ENCODE results near the gene OR2G2. TPM values are rescaled to one million over a fixed set of nuclear protein-coding genes. Genes with fewer than 3 reads are reported as not detected.

OR2G2 gene
- total and polyA plus RNA-seq, 2 experiments from 2014 or later: not detected

DNA sequence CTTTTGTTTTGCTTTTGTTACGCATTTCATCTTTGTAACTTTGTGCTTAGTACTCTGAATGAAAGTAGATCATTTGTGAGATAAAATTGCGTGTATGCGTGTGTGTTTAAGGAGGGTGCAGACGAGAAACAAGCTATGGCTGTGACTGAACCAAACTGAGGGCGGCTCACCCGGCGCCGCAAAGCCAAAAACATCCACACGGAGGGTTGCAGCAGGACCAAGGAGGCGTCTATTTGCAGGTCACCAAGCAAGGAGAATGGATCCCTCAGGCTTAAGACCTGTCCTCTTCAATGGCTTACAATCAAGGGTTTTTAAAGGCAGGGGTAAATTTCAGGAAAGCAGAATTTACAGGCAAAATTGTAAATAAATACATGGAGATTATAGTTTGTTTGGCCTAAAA lies 26.4 kb upstream of the OR2G2 start:
- no peaks in the 10 kb centered on the region for H3K79me2 ChIP-seq
- no peak for DNase-seq (ENCODE audit: low spot score)
- no peaks in the 10 kb centered on the region for H3K9me3 ChIP-seq (ENCODE audit: low read depth)
- no peak overlapping the region for H3K4me3 ChIP-seq
- no peaks in the 10 kb centered on the region for H3K9me2 ChIP-seq (replicated peaks; ENCODE audit: insufficient read depth)
- TF ChIP-seq EZH2 (IDR thresholded peaks at IDR 0.05; ENCODE audit: borderline replicate concordance) (no peak), CTCF (IDR thresholded peaks at IDR 0.05; ENCODE audit: poor library complexity) (no peak), EZH2phosphoT487 (IDR thresholded peaks at IDR 0.05; ENCODE audit: low read depth, severe bottlenecking, unreplicated experiment) (no peak)
- no peaks in the 10 kb centered on the region for H3K4me1 ChIP-seq (ENCODE audit: insufficient read depth)
- no peaks in the 10 kb centered on the region for H3K36me3 ChIP-seq (replicated peaks; ENCODE audit: insufficient read depth, low read depth)
- no peak overlapping the region for H2AFZ ChIP-seq
- no peak overlapping the region for H3K4me2 ChIP-seq
- no peaks in the 10 kb centered on the region for H3K27me3 ChIP-seq
- WGBS (ENCODE audit: low lambda C conversion rate, missing lambda C conversion rate): 71% methylated on average over 10 of the region's 10 CpGs
- no peaks in the 10 kb centered on the region for H4K20me1 ChIP-seq (ENCODE audit: insufficient read depth, poor library complexity, severe bottlenecking)
- no peak overlapping the region for H3K27ac ChIP-seq

DNA sequence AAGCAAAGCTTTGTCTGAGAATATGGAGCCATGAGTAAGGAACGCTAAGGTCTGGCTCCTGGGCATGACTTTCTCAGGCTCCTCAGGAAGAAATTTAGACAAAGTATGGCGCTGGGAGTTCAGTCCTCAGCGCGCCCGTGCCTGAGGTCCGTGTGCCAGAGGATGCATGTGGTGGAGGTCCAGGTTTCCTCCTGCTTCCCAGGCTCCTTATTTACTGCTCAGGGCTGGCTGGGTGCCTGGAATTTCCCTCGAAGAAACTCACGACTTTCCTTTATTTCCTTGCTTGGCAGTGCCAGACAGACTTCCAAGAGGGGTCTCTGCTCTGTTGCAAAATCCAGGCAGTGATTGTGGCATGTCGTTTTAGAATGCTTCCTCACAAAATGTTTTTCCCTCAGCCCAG lies 26.0 kb upstream of the OR2G2 start:
- H3K4me2 ChIP-seq: no peak overlapping the region
- no peak for TF ChIP-seq EZH2 (IDR thresholded peaks at IDR 0.05; ENCODE audit: borderline replicate concordance)
- no peak for TF ChIP-seq CTCF (IDR thresholded peaks at IDR 0.05; ENCODE audit: poor library complexity)
- TF ChIP-seq EZH2phosphoT487 (IDR thresholded peaks at IDR 0.05; ENCODE audit: low read depth, severe bottlenecking, unreplicated experiment): no peak
- H4K20me1 ChIP-seq (ENCODE audit: insufficient read depth, poor library complexity, severe bottlenecking): no peaks in the 10 kb centered on the region
- H2AFZ ChIP-seq: no peak overlapping the region
- H3K9me2 ChIP-seq (replicated peaks; ENCODE audit: insufficient read depth): no peaks in the 10 kb centered on the region
- H3K27ac ChIP-seq: no peak overlapping the region
- no peaks in the 10 kb centered on the region for H3K9me3 ChIP-seq (ENCODE audit: low read depth)
- no peaks in the 10 kb centered on the region for H3K4me1 ChIP-seq (ENCODE audit: insufficient read depth)
- H3K36me3 ChIP-seq (replicated peaks; ENCODE audit: insufficient read depth, low read depth): no peaks in the 10 kb centered on the region
- H3K4me3 ChIP-seq: no peak overlapping the region
- DNase-seq (ENCODE audit: low spot score): no peak
- WGBS (ENCODE audit: low lambda C conversion rate, missing lambda C conversion rate): 88% methylated on average over 9 of the region's 9 CpGs
- no peaks in the 10 kb centered on the region for H3K27me3 ChIP-seq
- no peaks in the 10 kb centered on the region for H3K79me2 ChIP-seq

DNA sequence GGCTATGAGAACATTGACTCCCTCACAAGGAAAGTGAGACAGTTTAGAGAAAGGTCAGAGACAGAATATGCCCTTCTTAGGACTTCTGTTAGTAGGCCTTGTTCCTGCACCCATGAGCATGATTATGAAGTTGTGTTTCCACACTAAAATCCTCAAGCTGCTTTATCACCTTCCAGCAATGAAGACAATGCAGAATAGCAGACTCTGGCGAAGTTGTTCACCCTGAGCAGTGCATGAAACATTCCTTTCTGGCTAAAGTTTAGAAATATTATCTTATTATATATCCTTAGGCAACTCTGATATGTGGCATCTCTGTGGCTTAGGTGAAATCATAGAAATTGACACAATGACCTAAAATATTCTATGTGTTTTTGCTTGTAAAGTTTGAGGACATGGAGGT lies 13.9 kb upstream of the OR2G2 start:
- Histone ChIP-seq H4K20me1 (ENCODE audit: insufficient read depth, poor library complexity, severe bottlenecking) (no peaks in the 10 kb centered on the region), H3K4me1 (ENCODE audit: insufficient read depth) (no peaks in the 10 kb centered on the region), H3K27ac (no peak overlapping the region), H3K4me3 (no peak overlapping the region), H2AFZ (no peak overlapping the region), H3K4me2 (no peak overlapping the region), H3K79me2 (no peaks in the 10 kb centered on the region), H3K27me3 (no peaks in the 10 kb centered on the region), H3K36me3 (replicated peaks; ENCODE audit: insufficient read depth, low read depth) (no peaks in the 10 kb centered on the region), H3K9me3 (ENCODE audit: low read depth) (no peaks in the 10 kb centered on the region), H3K9me2 (replicated peaks; ENCODE audit: insufficient read depth) (no peaks in the 10 kb centered on the region)
- WGBS (ENCODE audit: low lambda C conversion rate, missing lambda C conversion rate): 63% methylated on average over 1 of the region's 1 CpG
- no peak for TF ChIP-seq EZH2 (IDR thresholded peaks at IDR 0.05; ENCODE audit: borderline replicate concordance)
- no peak for TF ChIP-seq CTCF (IDR thresholded peaks at IDR 0.05; ENCODE audit: poor library complexity)
- TF ChIP-seq EZH2phosphoT487 (IDR thresholded peaks at IDR 0.05; ENCODE audit: low read depth, severe bottlenecking, unreplicated experiment): no peak
- no peak for DNase-seq (ENCODE audit: low spot score)

DNA sequence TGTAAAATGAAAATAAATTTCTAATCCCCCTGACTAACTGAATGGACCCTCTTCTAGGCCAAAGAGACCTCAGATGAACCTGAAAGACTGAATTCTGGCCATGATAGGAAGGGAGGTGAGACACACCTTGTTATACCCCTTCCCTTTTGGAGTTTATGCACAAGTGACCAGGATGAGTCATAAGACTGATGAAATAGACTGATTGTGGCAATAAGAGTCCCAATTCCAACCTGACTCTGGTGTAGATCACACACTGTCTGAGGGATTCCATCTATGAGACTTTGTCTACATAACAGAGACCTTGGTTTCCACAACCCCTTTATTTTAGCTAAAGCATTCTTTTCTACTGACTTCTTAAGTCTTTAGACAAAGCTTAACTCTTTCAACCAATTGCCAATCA lies 13.5 kb upstream of the OR2G2 start:
- TF ChIP-seq CTCF (IDR thresholded peaks at IDR 0.05; ENCODE audit: poor library complexity) (no peak), EZH2phosphoT487 (IDR thresholded peaks at IDR 0.05; ENCODE audit: low read depth, severe bottlenecking, unreplicated experiment) (no peak), EZH2 (IDR thresholded peaks at IDR 0.05; ENCODE audit: borderline replicate concordance) (no peak)
- no peaks in the 10 kb centered on the region for H3K9me3 ChIP-seq (ENCODE audit: low read depth)
- H3K79me2 ChIP-seq: no peaks in the 10 kb centered on the region
- H3K27me3 ChIP-seq: no peaks in the 10 kb centered on the region
- no peak overlapping the region for H2AFZ ChIP-seq
- H3K36me3 ChIP-seq (replicated peaks; ENCODE audit: insufficient read depth, low read depth): no peaks in the 10 kb centered on the region
- no peak overlapping the region for H3K4me2 ChIP-seq
- H3K4me1 ChIP-seq (ENCODE audit: insufficient read depth): no peaks in the 10 kb centered on the region
- no peak overlapping the region for H3K4me3 ChIP-seq
- no peak overlapping the region for H3K27ac ChIP-seq
- DNase-seq (ENCODE audit: low spot score): no peak
- no peaks in the 10 kb centered on the region for H4K20me1 ChIP-seq (ENCODE audit: insufficient read depth, poor library complexity, severe bottlenecking)
- H3K9me2 ChIP-seq (replicated peaks; ENCODE audit: insufficient read depth): no peaks in the 10 kb centered on the region

Data from hepatocyte (in vitro differentiated cells).